Type B pancreatic cell (in vitro differentiated cells): Measurements from ENCODE around the gene CHCHD1. TPM values are rescaled to one million over a fixed set of nuclear protein-coding genes. Genes with fewer than 3 reads are reported as not detected.
"Not testable (repeated sequence)": the region's sequence is repeated elsewhere in the genome, so short reads cannot be mapped to it uniquely, and the experiment has no call there.

ENCODE experiments used
- DNase-seq: peaks from one replicate; pipeline ENCODE4 v3.0.0; 2021; ENCODE audit warnings: mixed read lengths; ENCODE audit not compliant: unreplicated experiment; ENCODE audit errors: extremely low spot score
- H3K27ac Mint-ChIP-seq: 2 replicates; pipeline ENCODE4 v1.8.0; 2021; ENCODE audit warnings: mild to moderate bottlenecking, mixed read lengths
- H3K27me3 Mint-ChIP-seq: 2 replicates; pipeline ENCODE4 v1.8.0; 2021; ENCODE audit warnings: mixed read lengths
- H3K36me3 Mint-ChIP-seq: 2 replicates; pipeline ENCODE4 v1.8.0; 2021; ENCODE audit warnings: mixed read lengths
- H3K4me1 Mint-ChIP-seq: one replicate; pipeline ENCODE4 v1.8.0; 2021; ENCODE audit warnings: mixed read lengths; ENCODE audit not compliant: unreplicated experiment
- H3K4me3 Mint-ChIP-seq: 2 replicates; pipeline ENCODE4 v1.8.0; 2021; ENCODE audit warnings: mild to moderate bottlenecking, mixed read lengths
- H3K9me3 Mint-ChIP-seq: 2 replicates; pipeline ENCODE4 v1.8.0; 2021; ENCODE audit warnings: mixed read lengths
- CTCF ChIP-seq: fragments of 200-600 bp; sonication (generic); conservative IDR thresholded peaks from 2 replicates; pipeline ENCODE4 v1.5.0; 2021; ENCODE audit warnings: antibody characterized with exemption, mild to moderate bottlenecking
- long read RNA-seq: library from polyadenylated mRNA; unstranded; transcript quantifications from one replicate; pipeline ENCODE4 v2.0.0, GENCODE V29; 2020
- total RNA-seq: library from RNA; stranded (reverse); gene quantifications from 2 replicates; pipeline ENCODE4 v1.2.1, GENCODE V29; 2021; ENCODE audit warnings: low replicate concordance

Gene CHCHD1
- total RNA-seq, result 32.6 and 37.1 TPM in 2 replicates
- long read RNA-seq, transcript CHCHD1-201 (3 exons, 835 nt), result major isoform, 18 of 24 reads
- long read RNA-seq, partial matches to known transcripts, result 2 of 24 reads
- long read RNA-seq, other reads (novel, unspliced or antisense), result 0 of 24 reads

- TF ChIP-seq CTCF, result no peak
- Mint-ChIP-seq H3K4me1 (peaks cover 32% of the 10 kb centered on the region), H3K36me3 (no peaks in the 10 kb centered on the region), H3K9me3 (no peaks in the 10 kb centered on the region), H3K27me3 (no peaks in the 10 kb centered on the region), H3K4me3 (peak within 1 kb of the TSS; percentile 99), H3K27ac (peak within 1 kb of the TSS; percentile 96)
- DNase-seq, result peak; percentile 95
Observed at GRCh38 chr10:73781879-73782748, at the start of gene CHCHD1. TSS of gene CHCHD1 (plus strand) at chr10:73782048. CDS start at chr10:73782076, 28 bp downstream.

DNA sequence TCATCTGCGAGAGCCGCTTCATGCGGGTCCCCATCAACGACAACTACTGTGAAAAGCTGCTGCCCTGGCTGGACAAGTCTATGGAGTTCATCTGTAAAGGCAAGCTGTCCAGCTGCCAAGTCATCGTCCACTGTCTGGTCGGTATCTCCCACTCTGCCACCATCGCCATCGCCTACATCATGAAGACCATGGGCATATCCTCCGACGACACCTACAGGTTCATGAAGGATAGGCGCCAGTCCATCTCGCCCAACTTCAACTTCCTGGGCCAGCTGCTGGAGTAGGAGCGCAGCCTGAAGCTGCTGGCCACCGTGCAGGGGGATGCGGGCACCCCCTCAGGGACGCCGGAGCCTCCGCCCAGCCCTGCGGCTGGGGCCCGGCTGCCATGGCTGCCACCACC, 49.4 kb upstream of the CHCHD1 start:
- TF ChIP-seq CTCF, result no peak
- no peaks in the 10 kb centered on the region for H3K9me3 Mint-ChIP-seq
- DNase-seq, result no peak
- peak overlapping the region; percentile 62 for H3K27ac Mint-ChIP-seq
- H3K36me3 Mint-ChIP-seq, result no peaks in the 10 kb centered on the region
- H3K4me3 Mint-ChIP-seq, result peak overlapping the region; percentile 80
- H3K27me3 Mint-ChIP-seq, result no peaks in the 10 kb centered on the region
- H3K4me1 Mint-ChIP-seq, result peaks cover 11% of the 10 kb centered on the region

GRCh38 chr10:73732931-73733623, 48.8 kb upstream of the CHCHD1 start:
- DNase-seq, result no peak
- Mint-ChIP-seq H3K4me1 (peaks cover 11% of the 10 kb centered on the region), H3K27me3 (no peaks in the 10 kb centered on the region), H3K4me3 (no peak overlapping the region), H3K36me3 (no peaks in the 10 kb centered on the region), H3K9me3 (no peaks in the 10 kb centered on the region), H3K27ac (no peak overlapping the region)
- no peak for TF ChIP-seq CTCF

GRCh38 chr10:73734028-73734720, 47.7 kb upstream of the CHCHD1 start:
- Mint-ChIP-seq H3K4me3 (no peak overlapping the region), H3K27ac (no peak overlapping the region), H3K4me1 (peaks cover 11% of the 10 kb centered on the region), H3K9me3 (no peaks in the 10 kb centered on the region), H3K36me3 (no peaks in the 10 kb centered on the region), H3K27me3 (no peaks in the 10 kb centered on the region)
- no peak for TF ChIP-seq CTCF
- no peak for DNase-seq

DNA sequence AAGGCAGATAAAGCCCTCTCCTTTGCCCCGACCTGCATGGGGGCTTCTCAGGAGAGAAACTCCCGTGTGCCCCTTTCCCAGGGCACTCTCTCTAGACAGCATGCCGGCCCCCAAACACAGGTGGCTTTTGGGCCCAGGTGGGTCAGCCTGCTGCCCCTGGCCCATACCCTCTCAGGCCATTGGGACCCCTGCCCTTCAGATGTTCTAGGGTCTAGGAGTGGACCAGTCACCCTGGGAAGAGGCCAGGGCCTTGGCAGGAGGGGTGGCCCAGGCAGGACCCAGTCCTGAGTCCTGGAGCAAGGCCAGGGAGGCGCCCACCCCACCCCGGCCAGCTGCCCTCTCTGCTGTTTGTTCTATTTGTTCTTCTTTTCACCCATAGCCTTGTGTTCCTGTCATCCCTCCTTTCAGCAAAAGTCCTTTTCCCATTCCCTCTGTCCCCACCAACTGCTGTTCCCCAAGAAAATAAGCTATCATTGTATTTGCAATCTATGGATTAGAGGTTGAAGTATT, 47.0 kb upstream of the CHCHD1 start:
- H3K27me3 Mint-ChIP-seq, result no peaks in the 10 kb centered on the region
- no peak for DNase-seq
- no peak overlapping the region for H3K4me3 Mint-ChIP-seq
- TF ChIP-seq CTCF, result no peak
- H3K27ac Mint-ChIP-seq, result no peak overlapping the region
- no peaks in the 10 kb centered on the region for H3K9me3 Mint-ChIP-seq
- peaks cover 7% of the 10 kb centered on the region for H3K4me1 Mint-ChIP-seq
- H3K36me3 Mint-ChIP-seq, result no peaks in the 10 kb centered on the region

- H3K4me3 Mint-ChIP-seq, H3K9me3 Mint-ChIP-seq, H3K27me3 Mint-ChIP-seq, H3K36me3 Mint-ChIP-seq, H3K27ac Mint-ChIP-seq: not testable (repeated sequence)
- peaks cover 14% of the 10 kb centered on the region for H3K4me1 Mint-ChIP-seq
- DNase-seq, result peak; percentile 34
Observed at GRCh38 chr10:73740501-73741254, 41.2 kb upstream of the CHCHD1 start.
